ENCODE data around the gene SLK. TPM values are rescaled to one million over a fixed set of nuclear protein-coding genes. Genes with fewer than 3 reads are reported as not detected.

Gene SLK
- total and polyA plus RNA-seq, 2 of the 13 experiments (the other 11 are each of a cell fraction or from before 2014, with no cell fraction given), result 3.4 to 22.8 TPM

- TF ChIP-seq ZBTB44 (CRISPR knock-in tag; IDR thresholded peaks at IDR 0.05), result no peak
These were observed 74.2 kb downstream of the SLK start (continued) for GRCh38 chr10:104040862-104041789.

- FAIRE-seq, result no peak
- H3K36me3 ChIP-seq (replicated peaks in 1 of 2; ENCODE audit: control insufficient read depth in 1 of 2, insufficient read depth in 2 of 2, low read length in 2 of 2), result no peaks in the 10 kb centered on the region
These were observed 75.1 kb downstream of the SLK start for GRCh38 chr10:104041891-104042535.

More at GRCh38 chr10:104041891-104042535, 75.1 kb downstream of the SLK start:
- no TSS peak for BruUV-seq (replicated peaks)
- WGBS (ENCODE audit: low lambda C conversion rate), result 24% methylated on average over 10 of the region's 14 CpGs
- Histone ChIP-seq H2AFZ (ENCODE audit: low read length) (no peak overlapping the region), H3K9ac (ENCODE audit: insufficient read depth, low read depth, low read length) (no peak overlapping the region), H3K27ac (ENCODE audit: extremely low read length, insufficient read depth, low read length) (no peak overlapping the region), H4K20me1 (ENCODE audit: insufficient read depth, low read length) (no peaks in the 10 kb centered on the region), H3K9me3 (ENCODE audit: low read length) (no peaks in the 10 kb centered on the region), H3K4me3 (replicated peaks in 1 of 3; ENCODE audit: insufficient read depth in 1 of 3, low read depth in 2 of 3, low read length in 3 of 3) (no peak overlapping the region), H3K4me2 (ENCODE audit: low read depth, low read length) (no peak overlapping the region), H3K4me1 (ENCODE audit: insufficient read depth, low read length) (no peaks in the 10 kb centered on the region; the same call in 1 of the 2 replicates), H3K27me3 (ENCODE audit: control insufficient read depth in 1 of 2, insufficient read depth in 2 of 2, low read length in 2 of 2) (peaks cover 5 to 46% of the 10 kb centered on the region in 2 experiments), H3K79me2 (ENCODE audit: insufficient read depth, low read length) (no peaks in the 10 kb centered on the region)
- DNase-seq (ENCODE audit: low spot score) (no peak), ATAC-seq (no peak)
- TF ChIP-seq MXI1 (IDR thresholded peaks at IDR 0.05; ENCODE audit: borderline replicate concordance, low read depth, low read length) (no peak), ZNF326 (CRISPR knock-in tag; IDR thresholded peaks at IDR 0.05; ENCODE audit: borderline replicate concordance) (no peak), ZNF703 (CRISPR knock-in tag; IDR thresholded peaks at IDR 0.05; ENCODE audit: borderline replicate concordance) (no peak), MTA1 (CRISPR knock-in tag; IDR thresholded peaks at IDR 0.05; ENCODE audit: borderline replicate concordance) (no peak), ZNF280B (CRISPR knock-in tag; IDR thresholded peaks at IDR 0.05; ENCODE audit: borderline replicate concordance) (no peak), ZNF264 (CRISPR knock-in tag; IDR thresholded peaks at IDR 0.05) (no peak), NR2F2 (IDR thresholded peaks at IDR 0.05; ENCODE audit: borderline replicate concordance, low read depth) (no peak), PBX2 (CRISPR knock-in tag; IDR thresholded peaks at IDR 0.05) (no peak), POGZ (CRISPR knock-in tag; IDR thresholded peaks at IDR 0.05) (no peak), MBNL3 (CRISPR knock-in tag; conservative IDR thresholded peaks at IDR 0.05) (no peak), HNF4A (CRISPR knock-in tag; IDR thresholded peaks at IDR 0.05) (no peak), ZNF773 (CRISPR knock-in tag; IDR thresholded peaks at IDR 0.05; ENCODE audit: borderline replicate concordance) (no peak), ZNF549 (CRISPR knock-in tag; IDR thresholded peaks at IDR 0.05) (no peak)
- CTCF ChIA-PET (ENCODE audit: low intra/inter-chr PET ratio, low total read pairs), result no interaction called here
- intact Hi-C loops (cut with micrococcal nuclease; ENCODE audit: unreplicated experiment) (no loop called here), in situ Hi-C loops (cut with HindIII; ENCODE audit: extremely low pct_ligation_motif_present, low pct_unique_long_range_greater_than_20kb) (loop anchor here (10.0 kb wide), 1 partner anchor 313 kb away; the partner anchor contains the start of gene CFAP58)
- POLR2A ChIA-PET, result no interaction called here

Data from HepG2 (cell line).